ENCODE results near the gene RASSF1. TPM values are rescaled to one million over a fixed set of nuclear protein-coding genes. Genes with fewer than 3 reads are reported as not detected.
A peak's percentile ranks its signal among the peaks of the same experiment; 100 is the strongest.

Gene RASSF1
- total and polyA plus RNA-seq, 2 donors from 2014 or later, result 19.1 to 28.9 TPM

DNA sequence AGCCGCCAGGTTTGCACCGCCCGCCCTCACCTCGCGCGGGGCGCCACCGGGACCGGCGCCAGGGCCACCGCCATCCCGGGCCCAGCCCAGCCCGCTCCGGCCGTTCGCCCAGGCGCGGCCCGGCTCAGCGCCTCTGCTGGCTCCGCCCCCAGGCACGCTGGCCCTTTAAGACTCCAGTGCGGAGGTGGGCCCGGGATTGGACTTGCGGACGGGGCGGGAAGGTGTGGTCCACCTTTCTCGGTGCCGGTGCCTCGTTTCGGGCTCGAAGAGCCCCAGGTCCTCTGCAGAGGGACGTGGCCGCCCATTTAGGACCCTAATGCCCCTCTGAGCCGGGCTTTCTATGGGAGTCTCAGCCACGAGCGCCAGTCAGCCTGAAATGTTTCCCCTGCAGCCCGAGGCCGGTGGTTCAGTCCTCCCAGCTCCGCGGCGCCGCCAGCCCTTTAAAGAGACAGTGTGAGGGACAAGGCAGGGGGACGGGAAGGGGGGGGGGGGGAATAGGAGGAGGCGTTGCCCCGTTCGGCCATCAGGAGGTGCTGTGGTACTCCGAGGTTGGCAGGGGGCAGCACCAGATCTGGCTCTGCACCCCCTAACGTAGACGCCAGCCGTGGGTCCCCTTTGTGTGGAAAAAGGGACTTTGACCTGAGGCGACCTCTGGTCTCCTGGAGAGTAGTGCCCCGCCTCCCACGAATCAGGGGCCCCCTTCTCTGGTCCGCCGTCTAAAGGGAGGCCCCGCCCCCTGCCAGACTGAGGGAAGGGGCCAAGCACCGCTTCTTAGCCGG lies 19.1 kb downstream of the RASSF1 start:
- no peak for FAIRE-seq
- intact Hi-C loops (cut with DNase I), result no loop called here

DNA sequence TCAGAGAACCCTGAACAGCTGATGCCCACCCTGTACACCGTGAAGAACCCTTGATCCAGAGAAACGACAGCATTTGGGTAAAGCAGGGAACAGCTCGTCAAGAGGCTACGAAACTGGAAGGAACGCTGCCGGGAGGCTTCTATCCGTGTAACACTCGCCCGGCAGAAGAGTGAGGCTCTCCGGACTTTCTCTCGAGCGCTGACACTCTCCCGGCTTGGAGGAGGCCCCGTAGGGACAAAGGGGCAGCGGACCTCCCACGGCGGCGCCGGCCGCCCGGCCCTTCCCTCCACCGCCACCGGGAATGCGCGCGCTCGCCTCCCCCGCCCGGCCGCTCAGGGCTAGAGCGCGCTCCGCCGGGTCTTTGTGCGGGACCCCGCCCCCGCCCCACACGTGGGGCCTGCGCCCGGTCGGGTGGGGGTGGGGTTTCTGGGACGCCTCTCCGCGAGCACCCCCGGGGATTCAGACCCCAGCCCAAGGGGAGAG lies 19.7 kb downstream of the RASSF1 start:
- intact Hi-C loops (cut with DNase I), result no loop called here
- Histone ChIP-seq H3K27me3 (ENCODE audit: control insufficient read depth, insufficient read depth, low read length) (no peaks in the 10 kb centered on the region), H3K36me3 (ENCODE audit: control insufficient read depth in 2 of 3, insufficient read depth in 3 of 3, low read length in 3 of 3) (peaks cover 6 to 26% (median 17%) of the 10 kb centered on the region in 3 donors), H3K4me1 (ENCODE audit: control insufficient read depth in 2 of 3, insufficient read depth in 2 of 3, low read depth in 1 of 3, low read length in 3 of 3) (peaks cover 3 to 52% (median 30%) of the 10 kb centered on the region in 3 donors), H3K9me3 (ENCODE audit: control insufficient read depth in 2 of 3, insufficient read depth in 1 of 3, low read length in 3 of 3) (no peaks in the 10 kb centered on the region), H3K9ac (ENCODE audit: low read length in 3 of 3) (peak overlapping the region; percentile 77 to 99 (median 77)), H3K4me3 (ENCODE audit: low read length in 3 of 3) (peak overlapping the region; percentile 79 to 98 (median 97)), H3K27ac (ENCODE audit: low read depth in 2 of 2, low read length in 2 of 2) (peak overlapping the region; percentile 97 to 99)
- DNase-seq, result peak; percentile 88 to 96 (median 93)
- TF ChIP-seq, protein P1, sequence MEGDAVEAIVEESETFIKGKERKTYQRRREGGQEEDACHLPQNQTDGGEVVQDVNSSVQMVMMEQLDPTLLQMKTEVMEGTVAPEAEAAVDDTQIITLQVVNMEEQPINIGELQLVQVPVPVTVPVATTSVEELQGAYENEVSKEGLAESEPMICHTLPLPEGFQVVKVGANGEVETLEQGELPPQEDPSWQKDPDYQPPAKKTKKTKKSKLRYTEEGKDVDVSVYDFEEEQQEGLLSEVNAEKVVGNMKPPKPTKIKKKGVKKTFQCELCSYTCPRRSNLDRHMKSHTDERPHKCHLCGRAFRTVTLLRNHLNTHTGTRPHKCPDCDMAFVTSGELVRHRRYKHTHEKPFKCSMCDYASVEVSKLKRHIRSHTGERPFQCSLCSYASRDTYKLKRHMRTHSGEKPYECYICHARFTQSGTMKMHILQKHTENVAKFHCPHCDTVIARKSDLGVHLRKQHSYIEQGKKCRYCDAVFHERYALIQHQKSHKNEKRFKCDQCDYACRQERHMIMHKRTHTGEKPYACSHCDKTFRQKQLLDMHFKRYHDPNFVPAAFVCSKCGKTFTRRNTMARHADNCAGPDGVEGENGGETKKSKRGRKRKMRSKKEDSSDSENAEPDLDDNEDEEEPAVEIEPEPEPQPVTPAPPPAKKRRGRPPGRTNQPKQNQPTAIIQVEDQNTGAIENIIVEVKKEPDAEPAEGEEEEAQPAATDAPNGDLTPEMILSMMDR (IDR thresholded peaks at IDR 0.05; ENCODE audit: borderline replicate concordance, extremely low read depth, insufficient read depth), result no peak
- FAIRE-seq, result no peak

More for the DNA sequence above, 19.1 kb downstream of the RASSF1 start:
- Histone ChIP-seq H3K4me3 (ENCODE audit: low read length in 3 of 3) (peak overlapping the region; percentile 71 to 98 (median 78)), H3K4me1 (ENCODE audit: control insufficient read depth in 2 of 3, insufficient read depth in 2 of 3, low read depth in 1 of 3, low read length in 3 of 3) (peaks cover 3 to 52% (median 30%) of the 10 kb centered on the region in 3 donors), H3K27ac (ENCODE audit: low read depth in 2 of 2, low read length in 2 of 2) (peak overlapping the region; percentile 97 to 99), H3K9ac (ENCODE audit: low read length in 3 of 3) (peak overlapping the region; percentile 51 to 99 (median 81)), H3K9me3 (ENCODE audit: control insufficient read depth in 2 of 3, insufficient read depth in 1 of 3, low read length in 3 of 3) (no peaks in the 10 kb centered on the region), H3K27me3 (ENCODE audit: control insufficient read depth, insufficient read depth, low read length) (no peaks in the 10 kb centered on the region), H3K36me3 (ENCODE audit: control insufficient read depth in 2 of 3, insufficient read depth in 3 of 3, low read length in 3 of 3) (peaks cover 6 to 29% (median 17%) of the 10 kb centered on the region in 3 donors)
- TF ChIP-seq, protein P1 (IDR thresholded peaks at IDR 0.05; ENCODE audit: borderline replicate concordance, extremely low read depth, insufficient read depth), result no peak
- DNase-seq, result peak; percentile 94 to 97 (median 96)

DNA sequence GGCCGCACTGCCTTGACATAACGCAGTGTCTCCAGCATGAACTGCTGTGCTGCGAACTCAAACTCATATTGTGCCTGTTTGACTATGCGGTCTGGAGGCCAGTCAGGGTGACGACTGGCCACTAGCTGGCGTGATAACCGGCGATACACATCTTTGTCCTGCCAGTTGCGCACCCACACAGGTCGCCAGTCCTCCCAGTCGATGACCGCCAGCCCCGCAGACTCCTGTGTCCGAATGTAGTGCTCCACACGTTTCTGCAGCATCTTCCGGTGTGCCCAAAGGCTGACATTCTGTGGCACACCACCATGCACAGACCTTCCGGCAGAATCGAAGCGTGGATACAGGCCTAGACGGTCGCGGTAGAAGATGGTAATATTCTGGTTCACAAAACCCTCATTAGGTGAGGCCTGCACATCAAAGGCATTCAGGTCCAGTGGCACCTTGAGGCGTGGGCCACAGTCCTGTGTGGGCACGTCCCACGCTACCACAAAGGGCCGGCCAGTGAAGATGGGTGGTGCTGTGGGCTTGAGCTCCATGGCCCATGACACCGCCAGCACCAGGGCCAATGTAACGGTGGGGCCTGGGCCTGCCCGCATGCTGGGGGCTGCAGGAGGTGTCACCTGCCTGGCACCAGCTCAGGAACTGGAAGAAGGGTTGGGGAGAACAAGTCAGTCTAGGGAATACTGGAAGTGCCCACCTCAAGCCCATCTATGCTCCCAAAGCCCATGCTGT lies 20.6 kb downstream of the RASSF1 start:
- FAIRE-seq (no peak), DNase-seq (peak in 2 of 5 donors; percentile 64 to 80)
- intact Hi-C loops (cut with DNase I), result no loop called here
- H3K9me3 ChIP-seq (ENCODE audit: control insufficient read depth in 2 of 3, insufficient read depth in 1 of 3, low read length in 3 of 3), result no peaks in the 10 kb centered on the region
- peak overlapping the region in 1 of 2 donors; percentile 99 for H3K27ac ChIP-seq (ENCODE audit: low read depth in 2 of 2, low read length in 2 of 2)
- no peaks in the 10 kb centered on the region for H3K27me3 ChIP-seq (ENCODE audit: control insufficient read depth, insufficient read depth, low read length)
- H3K4me1 ChIP-seq (ENCODE audit: control insufficient read depth in 2 of 3, insufficient read depth in 2 of 3, low read depth in 1 of 3, low read length in 3 of 3), result peaks cover 3 to 52% (median 30%) of the 10 kb centered on the region in 3 donors
- H3K4me3 ChIP-seq (ENCODE audit: low read length in 3 of 3), result peak overlapping the region; percentile 79 to 98 (median 97)
- peaks cover 6 to 21% (median 14%) of the 10 kb centered on the region in 3 donors for H3K36me3 ChIP-seq (ENCODE audit: control insufficient read depth in 2 of 3, insufficient read depth in 3 of 3, low read length in 3 of 3)
- TF ChIP-seq, protein P1 (IDR thresholded peaks at IDR 0.05; ENCODE audit: borderline replicate concordance, extremely low read depth, insufficient read depth), result no peak
- H3K9ac ChIP-seq (ENCODE audit: low read length in 3 of 3), result peak overlapping the region; percentile 77 to 99 (median 77)

Measured in kidney (tissue), 14 donors.